OCI-LY3 (cell line): ENCODE measurements around the gene PIK3CD.

ENCODE experiments used
- H2AFZ ChIP-seq: fragments of 200-600, 300-600 bp; shearing (Covaris generic); 2 replicates; pipeline ENCODE4 v1.6.0; 2014; ENCODE audit warnings: antibody characterized with exemption, low read depth, low read length
- H3K27ac ChIP-seq: fragments of 200-600, 300-600 bp; sonication (generic); 2 replicates; pipeline ENCODE4 v1.5.1; 2014; ENCODE audit warnings: mild to moderate bottlenecking, low read length, moderate library complexity, mixed read lengths
- H3K27me3 ChIP-seq: fragments of 200-600, 300-600 bp; sonication (generic); 2 replicates; pipeline ENCODE4 v1.6.1; 2014; ENCODE audit warnings: low read depth, low read length, mixed read lengths
- H3K36me3 ChIP-seq: fragments of 200-600, 300-600 bp; sonication (generic); replicated peaks from 2 replicates; pipeline ENCODE3; 2014; ENCODE audit warnings: low read depth, low read length, mixed read lengths
- H3K4me1 ChIP-seq: fragments of 300-600, 200-600 bp; sonication (generic); 2 replicates; pipeline ENCODE4 v1.6.1; 2014; ENCODE audit warnings: low read length, mixed read lengths
- H3K4me2 ChIP-seq: fragments of 200-600, 300-600 bp; sonication (generic); 2 replicates; pipeline ENCODE4 v1.6.1; 2014; ENCODE audit warnings: low read length, mixed read lengths
- H3K4me3 ChIP-seq: fragments of 300-600, 200-600 bp; sonication (generic); 2 replicates; pipeline ENCODE4 v1.5.1; 2014; ENCODE audit warnings: antibody characterized with exemption, mild to moderate bottlenecking, low read length, moderate library complexity
- H3K79me2 ChIP-seq: fragments of 300-600, 200-600 bp; shearing (Covaris generic); 2 replicates; pipeline ENCODE4 v1.6.1; 2014; ENCODE audit warnings: mild to moderate bottlenecking, low read length, mixed read lengths
- H3K9ac ChIP-seq: fragments of 300-600, 200-600 bp; shearing (Covaris generic); 2 replicates; pipeline ENCODE4 v1.6.0; 2014; ENCODE audit warnings: mild to moderate bottlenecking, low read length, moderate library complexity
- H3K9me3 ChIP-seq: fragments of 200-600, 300-600 bp; shearing (Covaris generic); 2 replicates; pipeline ENCODE4 v1.6.1; 2014; ENCODE audit warnings: low read length, mixed read lengths; ENCODE audit not compliant: insufficient read depth
- H4K20me1 ChIP-seq: fragments of 200-600, 300-600 bp; sonication (generic); 2 replicates; pipeline ENCODE4 v1.6.1; 2016; ENCODE audit warnings: low read length, mixed read lengths; ENCODE audit not compliant: insufficient read depth
- EZH2phosphoT487 ChIP-seq: fragments of 200-600 bp; shearing (Covaris generic); IDR thresholded peaks from 2 replicates; pipeline ENCODE4 v1.6.1; 2018; ENCODE audit warnings: antibody characterized with exemption, mixed run types, low read depth
- TF ChIP-seq, protein P1 (sequence below): fragments of 200-600, 300-600 bp; sonication (generic); IDR thresholded peaks from 2 replicates; pipeline ENCODE4 v1.5.1; 2014; ENCODE audit warnings: antibody characterized with exemption, low read length, low read depth

PIK3CD gene

DNA sequence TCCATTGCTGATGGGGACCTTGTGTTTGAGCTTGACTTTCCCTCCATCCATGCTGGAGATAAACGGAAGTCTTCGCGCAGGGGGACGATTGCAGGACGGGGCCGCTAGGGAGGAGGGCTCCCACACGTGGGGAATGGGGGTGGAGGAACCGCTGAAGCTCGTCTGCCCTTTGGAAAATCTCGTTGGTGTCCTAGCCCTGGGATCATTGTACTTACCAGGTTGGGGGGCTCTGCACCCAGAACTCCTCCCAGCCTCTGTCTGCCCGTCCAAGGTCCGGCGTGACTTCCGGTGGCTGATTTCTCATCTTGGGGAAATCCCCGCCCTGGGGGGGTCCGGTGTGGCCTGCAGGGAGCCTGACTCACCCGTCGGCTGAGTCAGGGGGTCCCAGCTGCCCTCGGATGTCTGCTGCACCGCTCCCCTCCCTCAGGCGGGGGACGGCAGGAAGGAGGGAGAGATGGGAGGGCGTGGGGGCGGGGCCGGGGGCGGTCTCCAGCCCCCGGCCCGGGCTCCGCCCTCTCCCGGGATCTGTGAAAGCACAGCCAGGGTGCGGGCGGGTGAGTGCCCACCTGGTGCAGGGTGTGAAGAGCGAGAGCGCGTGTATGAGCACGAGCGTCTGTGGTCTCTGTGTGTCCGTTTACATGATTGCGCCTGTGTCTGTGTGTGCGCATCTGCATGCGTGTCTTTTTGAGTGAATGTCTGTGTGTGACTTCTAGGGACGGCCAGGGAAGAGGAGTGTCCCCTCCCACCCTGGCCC is 35.8 kb downstream of the PIK3CD start:
- H3K79me2 ChIP-seq, result peaks cover 100% of the 10 kb centered on the region
- H2AFZ ChIP-seq, result no peak overlapping the region
- H3K27ac ChIP-seq, result peak overlapping the region; percentile 37; the same call in 1 of the 2 replicates
- H3K36me3 ChIP-seq, result peaks cover 27% of the 10 kb centered on the region
- TF ChIP-seq, protein P1, sequence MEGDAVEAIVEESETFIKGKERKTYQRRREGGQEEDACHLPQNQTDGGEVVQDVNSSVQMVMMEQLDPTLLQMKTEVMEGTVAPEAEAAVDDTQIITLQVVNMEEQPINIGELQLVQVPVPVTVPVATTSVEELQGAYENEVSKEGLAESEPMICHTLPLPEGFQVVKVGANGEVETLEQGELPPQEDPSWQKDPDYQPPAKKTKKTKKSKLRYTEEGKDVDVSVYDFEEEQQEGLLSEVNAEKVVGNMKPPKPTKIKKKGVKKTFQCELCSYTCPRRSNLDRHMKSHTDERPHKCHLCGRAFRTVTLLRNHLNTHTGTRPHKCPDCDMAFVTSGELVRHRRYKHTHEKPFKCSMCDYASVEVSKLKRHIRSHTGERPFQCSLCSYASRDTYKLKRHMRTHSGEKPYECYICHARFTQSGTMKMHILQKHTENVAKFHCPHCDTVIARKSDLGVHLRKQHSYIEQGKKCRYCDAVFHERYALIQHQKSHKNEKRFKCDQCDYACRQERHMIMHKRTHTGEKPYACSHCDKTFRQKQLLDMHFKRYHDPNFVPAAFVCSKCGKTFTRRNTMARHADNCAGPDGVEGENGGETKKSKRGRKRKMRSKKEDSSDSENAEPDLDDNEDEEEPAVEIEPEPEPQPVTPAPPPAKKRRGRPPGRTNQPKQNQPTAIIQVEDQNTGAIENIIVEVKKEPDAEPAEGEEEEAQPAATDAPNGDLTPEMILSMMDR, result no peak
- peak overlapping the region; percentile 75 for H3K4me3 ChIP-seq
- peak overlapping the region; percentile 77 for H3K4me2 ChIP-seq
- H4K20me1 ChIP-seq, result peaks cover 90% of the 10 kb centered on the region
- no peaks in the 10 kb centered on the region for H3K9me3 ChIP-seq
- H3K27me3 ChIP-seq, result no peaks in the 10 kb centered on the region
- H3K9ac ChIP-seq, result peak overlapping the region; percentile 46; the same call in 1 of the 2 replicates
- H3K4me1 ChIP-seq, result peaks cover 26% of the 10 kb centered on the region

DNA sequence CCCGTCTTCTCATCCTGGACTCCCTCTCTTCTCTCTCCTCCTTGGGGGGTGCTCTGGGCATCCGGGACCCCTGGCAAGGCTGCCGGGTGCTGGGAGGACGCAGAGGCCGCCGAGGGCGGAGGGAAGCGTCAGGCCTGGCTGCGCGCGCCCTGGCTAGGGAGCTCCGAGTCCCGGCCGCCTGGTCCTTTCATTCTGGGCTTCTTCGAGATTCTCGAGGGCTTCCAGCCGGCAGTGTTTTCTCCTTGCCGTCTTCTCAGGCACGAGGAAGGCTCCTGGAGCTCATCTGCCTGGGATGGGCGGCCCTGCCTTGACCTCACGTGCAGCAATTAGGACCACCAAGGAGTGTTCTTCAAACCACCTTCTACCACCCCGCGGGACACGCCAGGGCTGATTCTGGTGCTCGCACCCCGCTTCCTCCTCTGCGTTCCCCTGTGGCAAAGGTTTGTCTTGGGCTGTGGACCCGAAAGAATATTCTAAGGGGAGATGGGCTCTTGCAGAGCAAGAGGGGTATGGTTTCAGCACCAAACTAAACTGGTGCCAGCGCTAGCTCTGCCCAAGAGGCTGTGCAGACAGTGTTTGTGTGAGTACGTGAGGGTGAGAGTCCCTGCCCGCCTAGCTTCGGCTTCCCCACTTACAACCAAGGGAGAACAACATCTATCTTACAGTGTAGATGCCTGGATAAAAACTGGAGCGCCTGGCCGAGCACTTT is 36.5 kb downstream of the PIK3CD start:
- H3K4me1 ChIP-seq, result peaks cover 26% of the 10 kb centered on the region
- H3K4me3 ChIP-seq, result peak overlapping the region; percentile 75
- peaks cover 83% of the 10 kb centered on the region for H4K20me1 ChIP-seq
- no peak for TF ChIP-seq EZH2phosphoT487
- H3K9me3 ChIP-seq, result no peaks in the 10 kb centered on the region
- H3K79me2 ChIP-seq, result peaks cover 98% of the 10 kb centered on the region
- H2AFZ ChIP-seq, result no peak overlapping the region
- H3K27me3 ChIP-seq, result no peaks in the 10 kb centered on the region
- no peak overlapping the region for H3K27ac ChIP-seq
- peak overlapping the region; percentile 77 for H3K4me2 ChIP-seq
- no peak overlapping the region for H3K9ac ChIP-seq
- peaks cover 27% of the 10 kb centered on the region for H3K36me3 ChIP-seq

DNA sequence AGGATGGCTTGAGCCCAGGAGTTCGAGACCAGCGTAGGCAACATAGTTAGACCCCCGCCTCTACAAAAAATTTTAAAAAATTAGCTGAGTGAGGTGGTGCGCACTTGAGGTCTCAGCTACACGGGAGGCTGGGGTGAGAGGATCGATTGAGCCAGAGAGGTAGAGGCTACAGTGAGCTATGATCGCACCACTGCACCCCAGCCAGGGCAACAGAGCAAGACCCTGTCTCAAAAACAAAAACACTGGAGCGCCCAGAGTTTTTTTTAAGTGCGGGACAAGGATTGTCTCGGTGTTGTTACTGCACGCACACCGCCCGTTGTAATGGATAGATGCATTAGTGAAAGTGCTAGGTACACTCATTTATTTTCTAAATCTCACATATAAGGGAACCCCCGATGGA is 37.1 kb downstream of the PIK3CD start:
- Histone ChIP-seq H3K36me3 (peaks cover 25% of the 10 kb centered on the region), H3K9ac (no peak overlapping the region), H2AFZ (no peak overlapping the region), H3K4me1 (peaks cover 26% of the 10 kb centered on the region), H3K4me3 (peak overlapping the region; percentile 61), H3K27me3 (no peaks in the 10 kb centered on the region), H3K79me2 (peaks cover 98% of the 10 kb centered on the region), H3K27ac (no peak overlapping the region), H3K4me2 (peak overlapping the region; percentile 77), H3K9me3 (no peaks in the 10 kb centered on the region), H4K20me1 (peaks cover 80% of the 10 kb centered on the region)
- TF ChIP-seq, protein P1, result no peak
- no peak for TF ChIP-seq EZH2phosphoT487

DNA sequence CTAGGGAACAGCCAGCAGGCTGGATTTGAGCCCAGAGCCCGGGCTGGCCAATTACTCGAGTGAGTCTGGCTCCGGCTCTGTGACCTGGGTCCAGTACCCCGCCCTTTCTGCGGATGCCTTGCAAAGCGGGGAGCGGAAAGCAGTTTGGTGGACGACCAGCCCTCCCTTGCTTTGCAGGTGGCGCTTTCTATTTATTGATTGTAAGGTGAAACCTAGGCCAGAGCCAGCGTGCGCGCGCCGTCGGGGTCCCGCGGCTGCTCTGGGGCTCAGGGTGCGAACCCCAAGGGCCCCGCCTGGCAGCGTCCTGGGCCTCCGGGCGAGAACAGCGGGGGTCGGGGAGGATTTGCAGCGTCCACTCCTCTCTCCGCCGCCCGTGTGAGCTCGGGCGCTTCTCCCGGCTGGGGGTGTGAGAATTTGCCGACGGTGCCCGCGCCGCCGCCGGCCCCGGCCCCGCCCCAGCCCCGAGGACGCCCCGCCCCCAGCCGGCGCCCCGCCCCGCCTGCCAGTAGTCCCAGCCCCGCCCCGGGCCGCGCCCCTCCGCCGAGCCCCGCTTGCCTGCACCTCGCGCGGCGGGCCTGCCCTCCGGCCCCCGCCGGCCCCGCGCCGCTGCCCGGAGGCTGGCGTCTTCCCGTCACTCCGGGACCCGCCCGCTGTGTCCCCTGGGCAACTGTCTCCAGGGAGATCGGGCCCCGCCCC is 37.6 kb downstream of the PIK3CD start:
- no peak overlapping the region for H2AFZ ChIP-seq
- no peaks in the 10 kb centered on the region for H3K9me3 ChIP-seq
- no peak overlapping the region for H3K9ac ChIP-seq
- H3K27ac ChIP-seq, result no peak overlapping the region
- H4K20me1 ChIP-seq, result peaks cover 79% of the 10 kb centered on the region
- peaks cover 98% of the 10 kb centered on the region for H3K79me2 ChIP-seq
- peak overlapping the region; percentile 77 for H3K4me2 ChIP-seq
- no peak for TF ChIP-seq EZH2phosphoT487
- TF ChIP-seq, protein P1, result no peak
- H3K4me1 ChIP-seq, result peaks cover 26% of the 10 kb centered on the region
- H3K4me3 ChIP-seq, result peak overlapping the region; percentile 61
- H3K27me3 ChIP-seq, result no peaks in the 10 kb centered on the region
- peaks cover 26% of the 10 kb centered on the region for H3K36me3 ChIP-seq
